ENCODE results near the gene GRIK4. TPM values are rescaled to one million over a fixed set of nuclear protein-coding genes. Genes with fewer than 3 reads are reported as not detected.

GRIK4 gene
- total RNA-seq, 1 experiment from 2014 or later, result 3.3 TPM

- Mint-ChIP-seq H3K27ac (no peak overlapping the region), H3K4me1 (peaks cover 12% of the 10 kb centered on the region; the same call in 1 of the 2 replicates), H3K36me3 (no peaks in the 10 kb centered on the region), H3K9me3 (peaks cover 8% of the 10 kb centered on the region; the same call in 1 of the 2 replicates), H3K4me3 (no peak overlapping the region), H3K27me3 (ENCODE audit: low read depth) (no peaks in the 10 kb centered on the region)
- POLR2A ChIA-PET, result no interaction called here
- no peak for TF ChIP-seq CREB1 (CRISPR knock-in tag; IDR thresholded peaks at IDR 0.05)
- DNase-seq (ENCODE audit: low spot score) (no peak), ATAC-seq (no peak)
- CTCF ChIA-PET, result interaction anchor here (1.1 to 4.4 kb wide), 4 partner anchors 30 to 222 kb away, joined by 3 to 23 read pairs (median 11); no protein-coding TSS in a partner anchor
Observed at GRCh38 chr11:120882175-120882574, 370.6 kb downstream of the GRIK4 start.

- no peaks in the 10 kb centered on the region for H3K36me3 Mint-ChIP-seq
- ATAC-seq (peak; percentile 50; the same call in 1 of the 2 replicates), DNase-seq (ENCODE audit: low spot score) (no peak)
- no peak for TF ChIP-seq GTF2I (CRISPR knock-in tag; conservative IDR thresholded peaks at IDR 0.05)
- TF ChIP-seq ATF1 (CRISPR knock-in tag; IDR thresholded peaks at IDR 0.05), result no peak
- TF ChIP-seq TCF7 (CRISPR knock-in tag; IDR thresholded peaks at IDR 0.05; ENCODE audit: low read depth), result no peak
- no peak for TF ChIP-seq FOXJ3 (CRISPR knock-in tag; IDR thresholded peaks at IDR 0.05; ENCODE audit: borderline replicate concordance)
- TF ChIP-seq SMAD3 (CRISPR knock-in tag; IDR thresholded peaks at IDR 0.05; ENCODE audit: borderline replicate concordance), result no peak
- TF ChIP-seq ELF4 (CRISPR knock-in tag; IDR thresholded peaks at IDR 0.05; ENCODE audit: low read depth), result no peak
- TF ChIP-seq ZNF396 (CRISPR knock-in tag; IDR thresholded peaks at IDR 0.05; ENCODE audit: borderline replicate concordance), result no peak
- H3K4me1 Mint-ChIP-seq, result peaks cover 12% of the 10 kb centered on the region; the same call in 1 of the 2 replicates
- no peak overlapping the region for H3K4me3 Mint-ChIP-seq
- ChIA-PET POLR2A (no interaction called here), CTCF (interaction anchor here (0.8 to 4.4 kb wide), 8 partner anchors 29 to 372 kb away, joined by 3 to 23 read pairs (median 4); partner anchors contain the start of gene GRIK4)
- H3K27me3 Mint-ChIP-seq (ENCODE audit: low read depth), result no peaks in the 10 kb centered on the region
- H3K9me3 Mint-ChIP-seq, result peaks cover 8% of the 10 kb centered on the region; the same call in 1 of the 2 replicates
- peak overlapping the region; percentile 50; the same call in 1 of the 2 replicates for H3K27ac Mint-ChIP-seq
Observed at GRCh38 chr11:120883404-120884080, 372.0 kb downstream of the GRIK4 start.

- peaks cover 8% of the 10 kb centered on the region; the same call in 1 of the 2 replicates for H3K4me1 Mint-ChIP-seq
- no peaks in the 10 kb centered on the region for H3K36me3 Mint-ChIP-seq
- no peak overlapping the region for H3K27ac Mint-ChIP-seq
- ATAC-seq, result peak; percentile 28; the same call in 1 of the 2 replicates
- DNase-seq (ENCODE audit: low spot score), result no peak
- POLR2A ChIA-PET, result no interaction called here
- H3K9me3 Mint-ChIP-seq, result peaks cover 8% of the 10 kb centered on the region; the same call in 1 of the 2 replicates
- CTCF ChIA-PET, result interaction anchor here (0.7 to 4.4 kb wide), 12 partner anchors 17 to 372 kb away, joined by 3 to 23 read pairs (median 4); partner anchors contain the start of gene GRIK4
- no peaks in the 10 kb centered on the region for H3K27me3 Mint-ChIP-seq (ENCODE audit: low read depth)
- no peak for TF ChIP-seq ZBTB43 (CRISPR knock-in tag; IDR thresholded peaks at IDR 0.05)
- TF ChIP-seq ATF2 (CRISPR knock-in tag; IDR thresholded peaks at IDR 0.05; ENCODE audit: borderline replicate concordance, low read depth), result no peak
- H3K4me3 Mint-ChIP-seq, result no peak overlapping the region
Observed at GRCh38 chr11:120884154-120885020, 372.8 kb downstream of the GRIK4 start.

GRCh38 chr11:120890609-120891320, 379.2 kb downstream of the GRIK4 start:
- TF ChIP-seq TEAD1 (CRISPR knock-in tag; IDR thresholded peaks at IDR 0.05) (no peak), HMGA2 (CRISPR knock-in tag; IDR thresholded peaks at IDR 0.05) (no peak), PRRX2 (CRISPR knock-in tag; IDR thresholded peaks at IDR 0.05) (no peak), SMAD4 (CRISPR knock-in tag; IDR thresholded peaks at IDR 0.05) (no peak), NFE2L1 (CRISPR knock-in tag; IDR thresholded peaks at IDR 0.05) (no peak), ATF3 (CRISPR knock-in tag; conservative IDR thresholded peaks at IDR 0.05) (no peak), MYBL2 (CRISPR knock-in tag; IDR thresholded peaks at IDR 0.05) (no peak), GTF2I (CRISPR knock-in tag; conservative IDR thresholded peaks at IDR 0.05) (no peak)
- Mint-ChIP-seq H3K36me3 (no peaks in the 10 kb centered on the region), H3K27ac (no peak overlapping the region), H3K27me3 (ENCODE audit: low read depth) (no peaks in the 10 kb centered on the region), H3K4me3 (no peak overlapping the region), H3K9me3 (peaks cover 8% of the 10 kb centered on the region; the same call in 1 of the 2 replicates), H3K4me1 (peaks cover 15% of the 10 kb centered on the region)
- CTCF ChIA-PET, result interaction anchor here (1.1 kb wide), 1 partner anchor 22 kb away, joined by 3 read pairs; no protein-coding TSS in a partner anchor
- POLR2A ChIA-PET, result no interaction called here
- no peak for ATAC-seq
- no peak for DNase-seq (ENCODE audit: low spot score)

Data from WTC11 (cell line).